NCI-H446 (cell line): Measurements from ENCODE around the gene RPS5.
A peak's percentile ranks its signal among the peaks of the same experiment; 100 is the strongest.
"Not testable (repeated sequence)": the region's sequence is repeated elsewhere in the genome, so short reads cannot be mapped to it uniquely, and the experiment has no call there.

Experiments
- DNase-seq, 2 experiments: peaks; one replicate each; lab custom pipeline; 2025; lab: John Stamatoyannopoulos, UW

Gene RPS5

GRCh38 chr19:58356766-58357480 is 30.1 kb upstream of the RPS5 start:
- no peak for DNase-seq

DNA sequence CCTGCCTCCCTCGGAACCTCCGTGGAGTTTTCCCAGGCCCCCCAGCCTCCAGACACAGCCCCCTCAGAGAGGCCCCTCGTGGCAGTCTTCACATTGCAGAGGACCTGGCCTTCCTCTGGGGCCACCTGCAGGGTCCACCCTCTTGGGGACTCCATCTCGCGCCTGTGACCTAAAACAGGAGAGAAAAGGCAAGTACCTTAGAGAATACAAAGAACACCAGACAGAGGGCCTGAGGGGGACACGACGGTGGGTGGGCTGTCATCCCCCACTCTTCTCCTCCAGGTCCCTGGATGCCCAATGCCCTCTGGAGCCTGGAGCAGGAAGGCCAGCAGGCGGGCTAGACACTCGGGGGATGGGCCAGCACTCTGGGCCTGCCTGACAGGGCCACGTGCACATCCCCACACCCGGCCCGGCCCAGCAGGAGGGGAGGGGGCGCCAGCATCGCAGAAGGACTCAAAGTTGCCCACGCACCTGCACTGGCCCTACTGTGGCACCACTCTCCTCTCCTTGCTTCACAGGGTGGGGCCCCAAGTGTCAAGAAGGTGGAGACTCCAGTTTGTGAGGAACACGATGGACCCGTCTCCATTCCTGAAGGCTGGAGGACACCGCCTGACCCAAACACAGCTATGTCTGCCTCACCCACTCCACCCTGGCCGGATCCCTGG is 29.5 kb upstream of the RPS5 start:
- no peak for DNase-seq

GRCh38 chr19:58361900-58362271 is 25.2 kb upstream of the RPS5 start:
- DNase-seq: peak; percentile 6 to 60

GRCh38 chr19:58362272-58362994 is 24.6 kb upstream of the RPS5 start, which contains the start of gene ZNF497:
TSS of gene ZNF497 (minus strand) at chr19:58362751. CDS start at chr19:58357635, 5,116 bp downstream.
- DNase-seq: peak; percentile 95 to 98

DNA sequence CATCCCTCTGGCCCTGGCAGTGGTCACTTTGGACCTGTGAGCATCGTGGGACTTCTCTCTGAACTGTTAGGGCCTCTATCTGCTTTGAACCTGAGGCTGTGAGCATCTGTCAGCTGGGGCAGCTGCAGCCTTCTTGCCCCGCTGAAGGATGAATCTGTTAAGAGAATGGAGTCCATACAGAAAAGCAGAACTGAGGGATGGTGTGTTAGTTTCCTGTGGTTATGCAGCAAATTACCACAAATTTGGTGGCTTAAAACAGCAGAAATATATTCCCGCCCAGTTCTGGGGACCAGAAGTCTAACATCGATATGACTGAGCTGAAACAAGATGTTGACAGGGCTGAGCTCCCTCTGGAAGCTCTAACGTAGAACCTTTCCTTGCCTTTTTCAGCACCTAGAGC is 22.9 kb upstream of the RPS5 start:
- DNase-seq: no peak

- DNase-seq: no peak
Observed at GRCh38 chr19:58366585-58367430, 20.3 kb upstream of the RPS5 start.

- DNase-seq: no peak
Observed at GRCh38 chr19:58367698-58368454, 19.2 kb upstream of the RPS5 start.

DNA sequence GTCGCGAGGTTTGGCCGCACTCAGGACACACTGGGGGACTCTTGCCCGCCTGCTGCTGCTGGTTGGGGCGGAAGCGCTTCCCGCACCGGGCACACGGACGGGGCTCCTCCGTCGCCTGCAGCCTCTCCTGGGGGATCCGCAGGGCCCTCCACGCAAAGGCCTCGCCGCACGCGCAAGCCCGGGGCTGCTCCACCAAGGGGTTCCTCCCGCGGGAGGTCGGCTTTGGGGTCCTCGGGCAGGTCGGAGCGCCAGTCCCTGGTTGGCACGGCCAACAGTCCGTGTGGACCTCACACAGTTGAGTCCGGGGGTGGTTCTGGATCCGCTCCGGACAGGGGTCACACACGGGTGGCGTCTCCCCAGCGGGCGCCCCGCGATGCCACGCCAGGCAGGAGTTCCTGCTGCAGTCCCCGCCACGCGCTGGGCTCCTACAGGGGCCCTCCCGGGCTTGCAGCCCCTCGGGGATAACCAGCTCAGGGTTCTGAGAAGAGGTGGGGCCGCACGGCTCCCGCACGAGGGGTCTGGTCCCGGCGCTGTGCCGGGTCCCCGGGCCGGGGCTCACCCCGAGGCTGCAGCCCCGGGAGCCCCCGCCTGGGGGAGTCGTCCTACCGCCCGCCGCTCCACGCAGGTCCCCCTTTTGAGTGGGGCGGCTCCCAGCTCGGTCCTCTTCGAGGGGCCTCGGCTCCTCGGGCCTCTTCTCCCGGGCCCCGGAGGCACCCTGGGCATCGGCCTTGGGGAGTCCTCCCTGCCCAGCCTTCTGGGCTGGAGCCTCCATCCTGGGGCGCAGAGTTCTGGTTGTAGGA is 18.3 kb upstream of the RPS5 start:
- no peak for DNase-seq

- DNase-seq: no peak
Observed at GRCh38 chr19:58372311-58373133, 14.5 kb upstream of the RPS5 start.

GRCh38 chr19:58374200-58374599 is 12.9 kb upstream of the RPS5 start:
- no peak for DNase-seq

GRCh38 chr19:58376724-58377123 is 10.3 kb upstream of the RPS5 start:
- DNase-seq: not testable (repeated sequence)

- DNase-seq: no peak
Observed at GRCh38 chr19:58379246-58379645, 7.8 kb upstream of the RPS5 start.

DNA sequence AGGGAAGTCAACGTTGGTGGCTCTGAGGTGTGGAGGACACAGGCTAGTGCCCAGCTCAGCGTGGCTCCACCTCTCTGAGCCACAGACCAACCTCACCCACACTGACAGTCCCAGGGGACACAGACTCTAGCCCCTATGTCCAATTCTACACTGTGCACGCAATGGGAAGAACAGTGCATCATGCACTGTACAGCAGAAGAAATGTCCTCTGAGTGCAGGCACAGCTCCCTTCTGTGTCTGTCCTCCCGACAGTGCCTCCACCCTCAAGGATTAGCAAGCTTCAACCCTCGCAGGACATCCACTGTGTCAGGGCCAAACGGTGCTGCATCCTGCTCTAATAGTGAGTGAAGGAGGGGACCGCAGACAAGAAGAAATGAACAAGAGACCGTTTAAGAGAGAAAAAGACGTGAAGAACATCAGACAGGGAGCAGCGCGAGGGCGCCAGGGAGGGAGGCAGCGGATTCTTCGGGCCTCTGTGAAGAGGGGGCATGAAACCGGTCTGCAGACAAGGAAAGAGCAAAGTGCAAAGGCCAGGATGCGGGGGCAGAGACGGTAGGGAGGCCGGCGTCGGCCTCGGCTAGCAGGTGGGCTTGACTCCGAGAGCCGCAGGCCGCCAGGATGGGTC is 6.9 kb upstream of the RPS5 start:
- no peak for DNase-seq

DNA sequence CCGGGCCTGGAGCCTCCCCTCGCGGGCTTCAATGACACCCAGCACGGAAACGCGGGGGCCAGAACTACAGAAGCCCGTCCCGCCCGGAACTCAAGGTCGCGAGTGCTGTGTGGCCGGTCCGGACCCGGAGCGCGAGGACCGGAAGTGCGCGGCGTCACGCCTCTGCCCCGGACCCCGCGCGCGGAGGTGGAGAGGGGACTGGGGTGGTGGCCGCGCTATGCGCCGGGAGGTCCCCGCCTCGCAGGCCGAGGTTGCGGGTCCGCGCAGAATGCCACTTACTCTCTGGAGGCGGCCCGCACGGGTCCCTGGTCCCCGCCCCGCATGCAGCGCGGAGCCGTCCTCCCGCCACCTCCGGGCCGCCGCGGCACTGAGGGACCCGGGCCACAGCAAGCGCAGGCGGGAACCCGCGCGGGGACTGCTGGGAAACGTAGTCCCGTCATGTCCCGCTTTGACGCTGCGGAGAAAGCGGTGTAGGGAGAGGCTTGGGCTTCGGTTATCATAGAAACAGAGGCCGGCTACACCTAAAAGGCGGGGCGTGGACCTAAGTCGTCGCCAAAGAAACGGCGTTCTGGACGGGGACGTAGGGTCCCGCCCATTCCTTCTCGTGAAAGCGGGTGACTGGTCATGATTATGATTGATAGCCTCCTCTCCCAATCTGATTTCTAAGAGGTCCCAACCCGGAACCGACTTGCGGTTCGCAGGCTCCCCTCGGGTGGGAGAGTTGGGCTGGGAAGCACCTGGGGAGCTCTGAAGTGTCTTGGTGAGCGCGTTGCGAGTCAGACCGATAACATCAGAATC is 6.2 kb upstream of the RPS5 start, which contains the start of gene ZNF837:
TSS of gene ZNF837 (minus strand) at position 369 of the 798 bp plus-strand sequence. CDS start 11,698 bp downstream, outside the sequence.
- peak; percentile 98 to 100 for DNase-seq

GRCh38 chr19:58381460-58382212 is 5.4 kb upstream of the RPS5 start:
- DNase-seq: no peak

DNA sequence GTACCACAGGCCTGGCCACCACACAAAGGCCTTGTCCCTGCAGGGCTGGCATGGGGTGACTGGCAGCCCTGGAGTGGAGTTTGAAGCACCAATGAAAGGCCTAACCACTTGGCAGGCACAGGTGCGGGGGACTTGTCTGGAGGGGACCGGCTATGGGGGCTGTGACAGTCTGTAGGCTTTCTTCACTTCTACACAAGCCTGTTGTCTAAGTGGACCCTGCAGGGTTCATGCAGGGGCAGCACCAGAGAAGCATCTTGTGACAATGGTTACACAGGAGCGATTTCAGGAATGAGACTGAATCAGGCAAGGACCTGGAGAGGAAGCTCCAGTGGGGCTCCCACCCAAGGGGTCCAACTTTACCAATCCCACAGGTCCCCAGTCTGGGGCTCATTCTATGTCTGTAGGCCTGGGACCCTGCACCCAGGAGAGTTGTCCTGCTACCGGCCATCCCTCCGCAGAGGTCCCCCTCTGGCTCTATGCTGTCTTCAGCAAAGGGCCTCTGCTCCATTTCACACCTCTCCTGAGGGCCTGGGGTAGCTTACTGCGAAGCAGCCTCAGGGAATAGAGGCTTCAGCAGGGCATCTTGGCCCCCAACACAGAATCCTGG is 4.0 kb upstream of the RPS5 start:
- DNase-seq: no peak

DNA sequence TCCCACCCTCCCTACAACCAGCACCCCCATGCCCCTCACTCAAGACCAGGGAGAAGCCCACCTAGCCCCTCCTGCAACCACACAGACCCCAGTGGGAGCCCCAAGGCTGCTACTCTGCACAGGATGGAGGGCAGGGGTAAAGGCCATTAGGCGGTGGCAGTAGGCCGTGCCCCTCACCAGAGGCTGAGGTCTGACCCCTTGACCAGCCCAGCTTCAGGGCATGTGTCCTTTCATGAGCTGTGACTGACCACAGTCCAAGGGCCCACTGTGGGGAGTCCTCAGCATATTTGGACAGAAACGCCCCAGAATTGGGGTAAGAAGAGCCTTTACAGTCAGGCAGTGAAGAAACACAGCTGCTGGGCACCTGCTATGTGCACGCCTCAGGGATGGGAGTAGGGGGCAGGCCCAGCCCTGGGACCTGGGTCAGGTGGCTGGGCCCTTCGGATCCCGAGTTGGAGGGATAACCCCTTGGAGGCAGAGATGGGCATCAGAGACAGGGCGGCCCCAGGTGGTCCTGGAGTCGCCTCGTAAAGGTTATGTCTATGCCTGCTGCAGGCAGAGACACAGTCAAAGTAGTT is 1.7 kb upstream of the RPS5 start:
- no peak for DNase-seq
